Glomerular endothelial cell (primary cell): ENCODE measurements around the gene APOL3. TPM values are rescaled to one million over a fixed set of nuclear protein-coding genes. Genes with fewer than 3 reads are reported as not detected.
"Not testable (repeated sequence)": the region's sequence is repeated elsewhere in the genome, so short reads cannot be mapped to it uniquely, and the experiment has no call there.

Source experiments
- DNase-seq: peaks from one replicate; pipeline ENCODE4 v3.0.0-alpha.2; 2011; ENCODE audit warnings: low read depth, low spot score; ENCODE audit errors: extremely low read depth
- total RNA-seq: library from RNA; depleted of rRNA; stranded (reverse); fragments of >200 nt; gene quantifications from 2 replicates; pipeline ENCODE4 v1.2.3, GENCODE V29; 2015

The APOL3 gene
- total RNA-seq, 1 donor from 2014 or later: 80.5 TPM

DNA sequence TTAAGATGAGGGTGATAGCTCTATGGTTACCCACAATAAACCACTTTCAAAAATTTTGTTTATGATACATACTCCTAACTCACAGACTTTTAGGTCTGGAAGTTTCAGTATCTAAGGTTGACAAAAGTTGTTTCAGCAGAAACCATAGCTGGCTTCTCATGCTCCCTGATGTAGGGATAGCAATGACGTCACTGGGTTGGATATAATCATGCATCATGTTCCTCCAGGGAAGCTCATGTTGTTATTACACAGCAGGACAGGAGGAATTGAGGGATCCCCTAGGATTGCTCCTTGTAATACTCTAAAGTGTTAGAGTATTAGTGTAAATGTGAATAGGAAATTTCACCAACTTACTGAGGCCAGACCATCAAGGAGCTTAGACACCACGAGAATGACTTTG, 23.6 kb downstream of the APOL3 start:
- DNase-seq: no peak

DNA sequence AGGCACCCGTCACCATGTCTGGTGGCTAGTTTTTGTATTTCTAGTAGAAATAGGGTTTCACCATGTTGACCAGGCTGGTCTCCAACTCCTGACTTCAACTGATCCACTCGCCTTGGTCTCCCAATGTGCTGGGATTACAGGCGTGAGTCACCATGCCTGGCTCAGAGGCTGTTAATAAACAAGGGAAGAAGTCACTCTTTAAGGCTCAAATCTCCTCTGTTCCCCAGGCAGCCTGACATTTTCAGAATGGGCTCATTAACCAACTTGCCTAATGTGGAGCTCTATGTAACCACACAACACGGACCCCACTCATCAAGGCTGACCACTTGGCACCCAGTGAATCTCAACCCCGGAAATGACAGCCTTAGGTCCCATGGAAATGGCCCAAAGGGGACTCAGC, 24.1 kb downstream of the APOL3 start:
- DNase-seq: no peak

DNA sequence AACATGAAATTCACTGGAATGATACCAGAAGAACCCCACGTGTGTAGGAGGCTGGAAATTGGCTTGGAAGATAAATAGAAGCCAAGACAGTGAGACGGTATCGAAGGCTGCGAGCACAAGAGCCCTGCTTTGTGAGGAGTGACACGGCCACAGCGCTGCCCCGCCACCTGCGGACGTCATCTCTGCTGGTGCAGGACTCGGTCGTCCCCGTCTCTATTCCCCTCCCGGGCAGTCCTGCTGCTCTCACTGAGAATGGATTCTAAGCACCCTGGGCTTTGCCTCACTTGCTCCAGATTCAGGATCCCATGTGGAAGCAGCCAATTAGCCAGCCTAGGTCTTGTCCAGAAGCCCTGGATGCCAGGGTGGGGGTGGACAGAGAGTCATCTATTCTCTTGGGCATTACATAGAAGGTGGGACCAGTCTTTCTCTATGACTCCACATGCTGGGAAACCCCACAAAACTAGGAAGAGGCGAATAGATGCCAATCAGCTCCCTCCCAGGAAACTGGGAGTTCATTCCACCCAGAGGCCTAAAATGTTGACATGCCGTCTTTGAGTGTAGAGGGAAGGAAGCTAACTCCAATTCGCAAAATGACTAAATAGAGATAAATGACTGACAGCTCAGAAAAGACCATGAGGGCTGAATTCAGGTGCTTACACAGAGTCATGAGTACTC, 25.1 kb downstream of the APOL3 start:
- no peak for DNase-seq

DNA sequence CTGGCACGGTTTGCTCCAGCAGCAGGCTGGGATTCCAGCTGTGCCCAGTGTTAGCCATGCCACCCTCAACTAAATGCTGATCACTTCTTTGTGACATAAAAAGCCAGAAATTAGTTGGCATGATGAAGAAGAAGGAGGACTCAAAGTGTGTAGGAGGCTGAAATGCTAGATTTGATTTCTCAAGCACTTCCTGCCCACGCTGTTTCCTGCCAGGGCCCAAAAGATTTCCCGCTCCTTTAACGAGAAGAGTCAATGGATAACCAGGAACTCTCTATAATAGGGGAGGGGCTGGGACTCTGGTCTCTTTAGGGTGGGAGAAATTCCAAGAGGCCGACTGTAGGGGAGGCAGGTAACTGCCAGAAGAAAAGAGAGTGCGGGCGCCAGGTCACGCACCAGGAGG, 26.4 kb downstream of the APOL3 start:
- DNase-seq: no peak

DNA sequence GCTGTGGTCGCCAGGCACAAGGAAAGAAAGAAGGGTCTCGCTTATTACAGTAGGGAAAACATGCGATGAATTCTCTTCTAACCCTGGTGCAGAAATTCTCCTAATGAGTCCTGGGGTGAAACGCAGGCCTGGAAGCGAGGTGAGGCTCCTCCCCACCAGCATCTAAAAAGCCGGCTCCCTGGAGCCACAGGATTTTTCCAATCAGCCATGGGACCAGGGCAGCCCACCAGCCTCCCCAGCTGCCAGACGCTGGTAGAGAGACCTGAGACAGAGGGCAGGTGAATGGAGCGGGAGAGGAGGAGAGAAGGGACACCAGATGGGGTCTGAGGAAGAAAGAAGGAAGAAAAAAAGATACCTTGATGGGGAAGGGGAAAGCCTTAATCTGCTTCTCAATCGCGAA, 28.6 kb downstream of the APOL3 start:
- DNase-seq: no peak

DNA sequence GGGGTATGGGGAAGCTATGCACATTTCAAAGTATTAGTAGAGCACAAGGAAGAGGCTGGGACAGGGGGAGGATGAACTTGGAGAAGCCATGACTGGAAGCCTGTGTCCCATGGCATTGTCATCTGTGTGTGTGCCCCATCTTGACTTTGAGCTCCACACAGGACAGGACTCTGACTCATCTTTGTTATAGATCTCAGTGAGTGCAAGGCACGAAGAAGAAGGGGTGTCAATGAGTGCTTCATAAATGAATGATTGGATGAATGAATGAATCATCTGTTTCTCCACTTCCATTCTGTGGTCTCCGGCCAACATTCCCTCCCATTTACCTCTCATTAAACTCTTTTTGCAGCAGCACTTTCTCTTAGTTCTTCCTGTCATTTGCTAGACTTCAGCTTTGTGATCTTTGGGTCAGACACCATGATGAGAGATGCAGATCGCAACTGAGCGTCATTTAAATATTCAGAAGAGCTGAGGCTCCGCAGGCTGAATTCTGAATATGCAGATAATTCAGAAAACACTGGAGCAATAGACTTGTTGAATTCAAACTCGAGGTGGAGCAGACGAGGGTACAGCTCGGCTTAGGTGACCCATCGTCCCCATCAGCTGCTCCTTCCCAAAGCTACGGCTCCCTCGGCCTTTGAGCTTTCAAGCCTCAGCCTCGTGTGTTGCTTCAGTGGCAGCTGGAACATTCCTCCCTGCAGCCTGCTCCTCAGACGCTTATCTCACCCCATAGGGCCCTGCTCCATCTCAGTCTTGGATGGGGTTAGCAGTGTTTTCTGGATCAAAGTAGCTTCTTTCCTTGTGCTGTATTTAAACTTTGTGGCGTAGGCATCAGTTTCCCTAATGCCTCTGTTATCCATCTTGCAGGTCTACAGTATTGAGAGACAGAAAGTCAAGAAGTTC, 30.8 kb downstream of the APOL3 start:
- no peak for DNase-seq

DNA sequence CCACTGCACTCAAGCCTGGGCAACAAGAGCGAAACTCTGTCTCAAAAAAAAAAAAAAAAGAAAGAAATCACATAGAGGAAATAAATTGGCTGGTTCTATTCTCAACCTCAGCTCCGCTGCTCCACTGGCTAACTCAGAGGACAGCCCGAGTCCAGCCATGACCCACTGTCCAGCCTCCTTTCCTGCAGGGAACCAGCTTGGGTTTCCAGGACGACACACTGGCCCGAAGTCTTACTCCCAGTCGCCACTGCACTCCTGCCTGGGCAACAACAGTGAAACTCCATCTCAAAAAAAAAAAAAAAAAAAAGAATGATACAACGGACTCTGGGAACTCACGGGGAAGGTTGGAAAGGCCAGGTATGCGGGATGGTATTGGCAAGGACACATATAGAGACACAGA, 31.5 kb downstream of the APOL3 start:
- no peak for DNase-seq

DNA sequence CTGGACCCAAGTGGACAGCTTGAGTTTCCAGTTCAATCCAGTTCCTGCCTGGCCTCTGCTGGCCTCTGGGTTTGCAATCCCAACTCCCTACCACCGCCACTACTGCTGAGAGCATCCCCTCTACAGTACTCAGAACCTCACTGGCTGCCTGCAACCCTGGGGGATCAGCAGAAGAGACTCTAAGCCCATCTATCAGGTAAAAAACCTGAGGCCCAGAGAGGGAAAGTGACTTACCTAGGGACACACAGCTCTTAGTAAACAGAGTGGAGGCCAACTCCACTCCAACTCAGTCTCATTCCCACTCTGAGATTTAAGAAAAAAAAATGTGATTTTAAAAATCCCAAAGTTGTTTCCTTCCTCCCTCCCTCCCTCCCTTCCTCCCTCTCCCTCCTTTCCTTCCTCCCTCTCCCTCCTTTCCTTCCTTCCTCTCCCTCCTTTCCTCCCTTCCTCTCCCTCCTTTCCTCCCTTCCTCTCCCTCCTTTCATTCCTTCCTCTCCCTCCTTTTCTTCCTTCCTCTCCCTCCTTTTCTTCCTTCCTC, 34.5 kb downstream of the APOL3 start:
- no peak for DNase-seq

DNA sequence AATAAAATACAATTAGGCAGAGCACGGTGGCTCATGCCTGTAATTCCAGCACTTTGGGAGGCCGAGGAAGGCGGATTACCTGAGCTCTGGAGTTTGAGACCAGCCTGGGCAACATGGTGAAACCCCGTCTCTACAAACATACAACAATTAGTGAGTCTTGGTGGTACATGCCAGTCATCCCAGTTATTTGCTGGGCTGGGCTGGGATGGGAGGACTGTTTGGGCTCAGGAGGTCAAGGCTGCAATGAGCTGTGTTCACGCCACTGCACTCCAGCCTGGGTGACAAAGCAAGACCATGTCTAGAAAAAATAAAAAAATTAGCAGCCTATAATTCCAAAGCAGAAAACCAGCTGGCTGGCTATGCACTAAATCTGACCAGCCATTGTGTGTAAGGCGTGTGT, 35.1 kb downstream of the APOL3 start:
- no peak for DNase-seq

DNA sequence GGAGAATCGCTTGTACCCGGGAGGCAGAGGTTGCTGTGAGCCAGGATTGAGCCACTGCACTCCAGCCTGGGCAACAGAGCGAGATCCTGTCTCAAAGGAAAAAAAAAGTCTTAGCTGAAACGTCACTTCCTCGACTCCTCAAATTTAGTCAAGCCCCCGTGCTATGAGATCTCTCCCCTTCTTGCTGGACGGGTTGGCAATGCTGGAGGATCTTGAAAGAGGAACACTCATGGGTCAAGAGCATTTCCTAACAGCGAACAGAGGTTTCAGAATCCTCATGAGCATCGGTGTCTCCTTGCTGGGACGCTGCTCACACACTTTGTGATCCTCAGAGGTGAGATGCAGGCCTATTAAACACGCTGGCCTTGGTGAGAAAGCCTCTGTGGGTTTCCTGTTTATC, 35.9 kb downstream of the APOL3 start:
- DNase-seq: no peak

DNA sequence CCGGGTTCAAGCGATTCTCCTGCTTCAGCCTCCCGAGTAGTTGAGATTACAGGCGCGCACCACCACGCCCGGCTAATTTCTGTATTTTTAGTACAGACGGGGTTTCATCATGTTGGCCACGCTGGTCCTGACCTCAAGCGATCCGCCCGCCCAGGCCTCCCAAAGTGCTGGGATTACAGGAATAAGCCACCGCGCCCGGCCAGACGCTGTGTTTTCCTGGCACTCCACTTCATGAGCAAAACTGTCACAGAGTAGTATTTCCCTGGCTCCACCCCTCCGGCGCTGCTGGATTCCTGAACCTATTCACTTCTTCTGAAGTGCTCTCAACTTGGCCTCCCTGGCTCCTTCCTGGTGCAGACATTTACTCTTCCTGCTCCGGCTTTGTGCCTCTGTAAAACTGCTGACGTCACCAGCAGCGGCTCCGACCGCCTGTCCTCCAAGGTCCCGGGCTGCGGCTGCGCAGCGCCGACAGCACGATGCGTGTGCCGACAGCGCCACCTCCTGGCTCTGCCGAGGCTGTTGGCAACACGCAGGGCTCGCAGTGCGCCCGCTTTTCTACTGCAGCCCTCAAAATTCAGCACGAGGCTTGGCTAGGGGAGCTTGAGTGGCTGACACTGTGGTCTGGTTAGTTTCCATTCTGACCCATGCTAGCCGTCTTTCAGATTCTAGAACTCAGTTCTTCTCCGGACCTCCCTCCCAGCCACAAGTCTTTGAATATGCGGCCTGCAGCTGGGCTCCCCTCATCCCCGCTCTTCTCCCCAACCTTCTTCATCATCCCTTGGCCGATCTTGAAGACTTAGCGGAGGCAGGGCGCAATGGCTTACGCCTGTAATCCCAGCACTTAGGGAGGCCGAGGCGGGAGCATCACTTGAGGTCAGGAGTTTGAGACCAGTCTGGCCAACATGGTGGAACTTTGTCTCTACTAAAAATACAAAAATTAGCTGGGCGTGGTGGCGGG, 36.6 kb downstream of the APOL3 start:
- peak; percentile 74 for DNase-seq

DNA sequence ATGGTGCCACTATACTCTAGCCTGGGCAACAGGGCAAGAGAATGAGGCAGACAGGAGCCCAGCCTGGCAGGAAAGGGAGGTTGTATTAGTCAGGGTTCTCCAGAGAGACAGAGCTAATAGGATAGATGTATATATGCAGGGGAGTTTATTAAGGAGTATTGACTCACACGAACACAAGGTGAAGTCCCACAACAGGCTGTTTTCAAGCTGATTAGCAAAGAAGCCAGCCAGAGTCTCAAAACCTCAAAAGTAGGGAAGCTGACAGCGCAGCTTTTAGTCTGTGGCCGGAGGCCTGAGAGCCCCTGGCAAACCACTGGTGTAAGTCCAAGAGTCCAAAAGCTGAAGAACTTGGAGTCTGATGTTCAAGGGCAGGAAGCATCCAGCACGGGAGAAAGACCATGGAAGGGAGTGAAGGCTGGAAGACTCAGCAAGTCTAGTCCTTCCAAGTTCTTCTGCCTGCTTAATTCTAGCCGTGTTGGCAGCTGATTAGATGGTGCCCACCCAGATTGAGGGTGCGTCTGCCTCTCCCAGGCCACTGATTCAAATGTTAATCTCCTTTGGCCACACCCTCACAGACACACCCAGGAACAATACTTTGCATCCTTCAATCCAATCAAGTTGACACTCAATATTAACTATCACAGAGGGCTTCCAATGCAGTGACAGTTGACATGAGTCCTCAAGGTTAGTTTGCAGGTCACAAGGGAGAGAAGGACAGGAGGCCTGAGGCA, 39.8 kb downstream of the APOL3 start:
- DNase-seq: not testable (repeated sequence)

DNA sequence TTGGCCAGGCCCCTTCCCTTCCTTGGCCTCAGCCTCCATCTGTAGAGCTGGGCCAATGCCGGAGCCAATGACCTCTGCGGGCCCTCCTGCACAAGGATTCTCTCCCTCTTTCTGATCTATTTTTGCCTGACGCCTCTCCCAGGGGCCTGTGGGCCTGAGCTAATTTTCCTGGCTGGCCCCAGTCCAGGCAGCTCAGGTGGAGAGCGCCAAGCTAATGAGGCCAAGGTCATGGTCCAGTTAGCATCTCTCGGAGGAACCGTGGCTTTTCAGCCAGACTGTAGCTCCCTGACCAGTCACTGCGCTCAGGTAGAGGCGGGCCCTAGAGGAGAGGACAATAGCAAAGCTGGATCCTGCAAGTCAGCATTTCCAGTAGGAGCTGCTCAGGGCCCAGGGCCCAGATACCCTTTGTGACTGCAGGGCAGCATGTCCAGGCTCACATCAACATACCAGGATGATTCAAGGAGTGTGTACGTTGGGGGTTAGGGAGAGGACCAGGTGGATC, 43.5 kb downstream of the APOL3 start:
- no peak for DNase-seq

DNA sequence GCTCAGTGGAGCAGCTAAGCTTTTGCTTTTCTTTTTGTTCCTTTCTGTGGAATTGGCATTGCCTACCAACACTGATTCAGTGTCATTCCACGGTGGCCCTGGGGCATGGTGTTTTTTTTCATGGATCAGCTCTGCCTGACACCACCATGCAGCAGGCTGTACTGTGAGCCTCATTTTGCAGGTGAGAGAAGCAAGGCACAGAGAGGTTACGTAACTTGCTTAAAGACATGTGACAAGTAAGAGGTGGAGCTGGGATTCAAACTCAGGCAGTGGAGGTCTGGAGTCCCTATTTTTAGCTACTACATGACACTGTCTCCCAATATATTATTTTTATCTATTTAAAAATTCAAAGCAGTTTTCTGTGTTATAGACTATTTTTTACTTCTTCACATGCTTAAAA, 44.4 kb downstream of the APOL3 start:
- no peak for DNase-seq

DNA sequence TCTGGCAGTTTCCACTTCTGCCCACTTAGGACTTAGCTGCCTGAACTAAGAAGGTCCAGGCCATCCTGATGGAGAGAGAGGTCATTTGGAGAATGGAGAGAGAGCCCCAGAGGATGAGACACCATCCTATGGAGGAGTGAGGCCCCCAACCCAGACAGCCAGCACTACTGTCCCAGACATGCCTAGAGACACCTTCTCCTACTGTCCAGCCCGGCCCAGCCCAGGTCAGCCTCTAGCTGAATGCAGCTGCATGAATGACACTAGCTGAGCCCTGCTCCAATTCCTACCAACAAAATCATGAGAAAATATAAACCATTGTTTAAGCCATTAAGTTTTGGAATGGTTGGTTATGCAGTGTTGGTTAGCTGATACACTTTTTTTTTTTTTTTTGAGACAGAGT, 47.4 kb downstream of the APOL3 start:
- no peak for DNase-seq

DNA sequence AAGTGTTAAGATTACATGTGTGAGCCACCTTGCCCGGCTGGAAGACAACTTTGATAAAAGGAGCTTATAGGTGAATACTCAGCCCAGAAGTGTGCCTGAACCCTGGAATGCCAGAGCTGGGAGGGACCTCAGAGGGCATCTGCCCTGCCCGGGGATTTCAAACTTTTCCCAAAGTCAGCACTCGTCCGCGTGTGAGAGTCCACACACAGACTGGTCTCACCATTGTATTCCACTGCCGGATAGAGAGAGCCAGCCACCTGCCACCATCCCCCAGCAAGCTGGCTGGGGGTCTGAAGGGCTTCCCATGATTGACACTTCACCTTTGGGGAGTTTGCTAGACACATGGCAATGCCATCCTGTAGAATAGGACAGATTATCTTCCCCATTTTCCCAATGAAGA, 49.2 kb downstream of the APOL3 start:
- no peak for DNase-seq

DNA sequence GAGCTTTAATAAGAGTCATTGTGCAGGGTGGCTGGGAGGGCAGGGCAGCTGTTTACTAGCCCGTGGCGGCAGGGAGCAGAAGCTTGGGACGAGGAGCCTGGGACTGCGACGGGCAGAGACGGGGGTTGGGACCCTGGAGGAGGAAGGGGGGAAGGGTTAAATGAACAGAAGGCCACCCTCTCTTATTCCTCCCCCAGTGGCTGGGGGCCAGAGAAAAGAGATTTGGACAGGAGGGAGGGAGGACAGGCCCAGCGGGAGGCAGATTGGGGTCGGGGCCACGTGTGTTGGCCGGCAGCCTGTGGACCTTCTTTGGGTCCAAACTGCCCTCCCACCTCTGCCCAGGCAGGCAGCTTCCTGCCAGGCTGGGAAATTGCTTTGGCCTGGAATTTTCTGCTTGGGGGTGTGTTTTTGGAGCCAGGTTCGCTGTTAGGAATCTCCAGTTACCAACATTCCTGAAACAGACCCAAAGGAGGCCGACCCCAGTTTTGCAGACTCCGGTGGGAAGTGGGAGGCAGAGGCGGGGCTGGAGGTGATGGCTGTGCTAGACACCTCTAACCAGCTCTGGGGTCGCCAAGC, 50.2 kb downstream of the APOL3 start:
- DNase-seq: no peak

DNA sequence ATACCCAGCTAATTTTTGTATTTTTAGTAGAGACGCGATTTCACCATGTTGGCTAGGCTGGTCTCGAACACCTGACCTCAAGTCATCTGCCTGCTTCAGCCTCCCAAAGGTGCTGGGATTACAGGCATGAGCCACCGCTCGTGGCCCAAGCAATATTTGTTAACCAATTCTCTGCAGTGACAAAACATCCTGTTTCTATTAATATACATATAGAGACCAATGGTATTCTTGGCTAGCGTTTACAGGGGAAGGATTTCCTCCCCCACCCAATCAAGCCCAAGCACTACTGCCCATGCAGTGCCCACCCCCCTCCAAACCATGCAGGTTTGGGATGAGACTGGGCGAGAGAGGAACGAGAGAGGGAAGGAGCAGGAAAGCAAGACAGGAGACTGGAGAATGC, 53.1 kb downstream of the APOL3 start:
- no peak for DNase-seq

DNA sequence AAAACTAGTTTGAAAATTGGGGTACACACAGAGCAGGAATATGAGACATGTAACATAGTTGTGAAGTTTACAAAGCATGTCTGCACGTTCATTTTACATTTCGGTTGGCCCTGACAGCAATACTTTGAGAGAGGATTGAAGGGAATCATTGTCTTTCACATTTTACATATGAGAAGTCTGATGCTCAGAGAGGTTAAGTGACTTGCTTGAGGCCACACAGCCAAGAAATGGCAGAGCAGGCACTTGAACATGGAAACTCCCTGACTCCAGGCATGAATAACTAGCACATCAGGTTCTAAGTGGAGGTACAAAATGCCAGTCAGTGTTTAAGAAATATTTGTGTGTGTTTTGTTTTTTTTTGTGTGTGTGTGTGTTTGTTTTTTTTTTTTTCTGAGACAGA, 53.6 kb downstream of the APOL3 start:
- DNase-seq: no peak

DNA sequence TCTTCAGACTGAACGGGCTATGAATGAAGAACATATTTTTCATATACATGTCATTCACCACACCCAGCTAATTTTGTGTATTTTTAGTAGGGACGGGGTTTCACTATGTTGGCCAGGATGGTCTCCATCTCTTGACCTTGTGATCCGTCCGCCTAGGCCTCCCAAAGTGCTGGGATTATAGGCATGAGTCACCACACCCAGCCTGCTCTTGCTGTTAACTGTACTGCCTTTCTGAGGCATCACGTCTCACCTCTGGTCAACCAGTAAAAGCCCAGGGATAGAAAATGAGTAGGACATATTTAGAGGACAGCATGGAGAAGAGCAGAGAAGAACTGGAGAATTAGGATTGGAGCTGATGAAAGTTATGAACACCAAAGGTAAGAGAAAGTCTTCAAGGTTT, 55.6 kb downstream of the APOL3 start:
- no peak for DNase-seq
